H1 (cell line): Measurements from ENCODE around the gene KCTD8.

Experiments
- BACH1 ChIP-seq: IDR thresholded peaks from 2 replicates; pipeline ENCODE4 v1.6.1; 2012; ENCODE audit warnings: low read length, improper control_type of control experiment
- BRCA1 ChIP-seq: IDR thresholded peaks from 2 replicates; pipeline ENCODE4 v1.6.1; 2012; ENCODE audit warnings: low read depth, low read length, improper control_type of control experiment
- CREB1 ChIP-seq: IDR thresholded peaks from 2 replicates; pipeline ENCODE4 v1.6.1; 2012; ENCODE audit warnings: inconsistent platforms
- EZH2 ChIP-seq: fragments of 200-600 bp; sonication (generic); IDR thresholded peaks from 2 replicates; pipeline ENCODE4 v1.7.1; 2012; ENCODE audit warnings: low read depth, mild to moderate bottlenecking, moderate library complexity, low read length, inconsistent platforms; ENCODE audit not compliant: severe bottlenecking
- GTF2F1 ChIP-seq: IDR thresholded peaks from 2 replicates; pipeline ENCODE4 v1.6.1; 2012; ENCODE audit warnings: low read depth, low read length, improper control_type of control experiment, borderline replicate concordance
- JUND ChIP-seq: IDR thresholded peaks from 2 replicates; pipeline ENCODE4 v1.6.1; 2011; ENCODE audit warnings: mild to moderate bottlenecking, improper control_type of control experiment, low read length
- MAFK ChIP-seq: IDR thresholded peaks from 2 replicates; pipeline ENCODE4 v1.6.1; 2012; ENCODE audit warnings: low read depth, mild to moderate bottlenecking, improper control_type of control experiment, low read length
- POLR2A ChIP-seq, 2 experiments: IDR thresholded peaks; 1 replicate in 1 of 2; 2 replicates in 1 of 2; pipeline ENCODE4 v1.6.1; 2011; ENCODE audit warnings: low read depth in 2 of 2, low read length in 2 of 2, mild to moderate bottlenecking in 2 of 2; ENCODE audit errors: control extremely low read depth in 1 of 2
- SP1 ChIP-seq: IDR thresholded peaks from 2 replicates; pipeline ENCODE4 v1.6.1; 2011; ENCODE audit warnings: low read depth, low read length
- TF ChIP-seq, protein P1 (sequence below), 3 experiments: IDR thresholded peaks; 1 replicate in 2 of 3; 2 replicates in 1 of 3; pipeline versions ENCODE4 v1.5.1 to v1.6.1; 2011; ENCODE audit warnings: low read length in 3 of 3, mild to moderate bottlenecking in 3 of 3, inconsistent platforms in 2 of 3, low read depth in 1 of 3, moderate library complexity in 1 of 3; ENCODE audit not compliant: insufficient read depth in 1 of 3; ENCODE audit errors: control extremely low read depth in 1 of 3
- TF ChIP-seq, protein P2 (sequence below): IDR thresholded peaks from 2 replicates; pipeline ENCODE4 v1.6.1; 2011; ENCODE audit warnings: low read length, improper control_type of control experiment

- TF ChIP-seq MAFK = no peak
- TF ChIP-seq, protein P1, sequence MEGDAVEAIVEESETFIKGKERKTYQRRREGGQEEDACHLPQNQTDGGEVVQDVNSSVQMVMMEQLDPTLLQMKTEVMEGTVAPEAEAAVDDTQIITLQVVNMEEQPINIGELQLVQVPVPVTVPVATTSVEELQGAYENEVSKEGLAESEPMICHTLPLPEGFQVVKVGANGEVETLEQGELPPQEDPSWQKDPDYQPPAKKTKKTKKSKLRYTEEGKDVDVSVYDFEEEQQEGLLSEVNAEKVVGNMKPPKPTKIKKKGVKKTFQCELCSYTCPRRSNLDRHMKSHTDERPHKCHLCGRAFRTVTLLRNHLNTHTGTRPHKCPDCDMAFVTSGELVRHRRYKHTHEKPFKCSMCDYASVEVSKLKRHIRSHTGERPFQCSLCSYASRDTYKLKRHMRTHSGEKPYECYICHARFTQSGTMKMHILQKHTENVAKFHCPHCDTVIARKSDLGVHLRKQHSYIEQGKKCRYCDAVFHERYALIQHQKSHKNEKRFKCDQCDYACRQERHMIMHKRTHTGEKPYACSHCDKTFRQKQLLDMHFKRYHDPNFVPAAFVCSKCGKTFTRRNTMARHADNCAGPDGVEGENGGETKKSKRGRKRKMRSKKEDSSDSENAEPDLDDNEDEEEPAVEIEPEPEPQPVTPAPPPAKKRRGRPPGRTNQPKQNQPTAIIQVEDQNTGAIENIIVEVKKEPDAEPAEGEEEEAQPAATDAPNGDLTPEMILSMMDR (IDR thresholded peaks at IDR 0.05; ENCODE audit: control extremely low read depth in 1 of 3, insufficient read depth in 1 of 3, low read depth in 1 of 3, low read length in 3 of 3) = no peak
- TF ChIP-seq EZH2 = no peak
- no peak for TF ChIP-seq POLR2A (IDR thresholded peaks at IDR 0.05; ENCODE audit: control extremely low read depth in 1 of 2, low read depth in 2 of 2, low read length in 2 of 2)
- no peak for TF ChIP-seq GTF2F1
- TF ChIP-seq SP1 = no peak
- no peak for TF ChIP-seq BRCA1
- TF ChIP-seq CREB1 = no peak
- no peak for TF ChIP-seq JUND
- no peak for TF ChIP-seq BACH1
- TF ChIP-seq, protein P2, sequence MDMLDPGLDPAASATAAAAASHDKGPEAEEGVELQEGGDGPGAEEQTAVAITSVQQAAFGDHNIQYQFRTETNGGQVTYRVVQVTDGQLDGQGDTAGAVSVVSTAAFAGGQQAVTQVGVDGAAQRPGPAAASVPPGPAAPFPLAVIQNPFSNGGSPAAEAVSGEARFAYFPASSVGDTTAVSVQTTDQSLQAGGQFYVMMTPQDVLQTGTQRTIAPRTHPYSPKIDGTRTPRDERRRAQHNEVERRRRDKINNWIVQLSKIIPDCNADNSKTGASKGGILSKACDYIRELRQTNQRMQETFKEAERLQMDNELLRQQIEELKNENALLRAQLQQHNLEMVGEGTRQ = no peak
Observed at GRCh38 chr4:44228326-44228725, 220.3 kb downstream of the KCTD8 start.
